OCI-LY1 (cell line): ENCODE results near the gene CACNA1C.

Experiments used
- H2AFZ ChIP-seq: fragments of 200-600 bp; sonication (generic), shearing (Covaris generic); 2 replicates; pipeline ENCODE4 v1.6.0; 2014; ENCODE audit warnings: antibody characterized with exemption, mild to moderate bottlenecking, low read length
- H3F3A ChIP-seq: fragments of 200-600 bp; sonication (generic), shearing (Covaris generic); 2 replicates; pipeline ENCODE4 v1.6.0; 2014; ENCODE audit warnings: mild to moderate bottlenecking, antibody characterized with exemption, low read length, moderate library complexity; ENCODE audit not compliant: insufficient read depth
- H3K27ac ChIP-seq: fragments of 200-600 bp; sonication (generic); 2 replicates; pipeline ENCODE4 v1.5.1; 2014; ENCODE audit warnings: low read length, mixed run types, mild to moderate bottlenecking, low read depth; ENCODE audit not compliant: poor library complexity, severe bottlenecking
- H3K27me3 ChIP-seq: fragments of 200-600 bp; sonication (generic); 2 replicates; pipeline ENCODE4 v1.6.0; 2014; ENCODE audit warnings: antibody characterized with exemption, mild to moderate bottlenecking, low read length, moderate library complexity; ENCODE audit not compliant: insufficient read depth
- H3K36me3 ChIP-seq: fragments of 200-600 bp; sonication (generic); 2 replicates; pipeline ENCODE4 v1.6.1; 2014; ENCODE audit warnings: mild to moderate bottlenecking, antibody characterized with exemption, low read length, moderate library complexity, mixed read lengths; ENCODE audit not compliant: insufficient read depth
- H3K4me1 ChIP-seq: fragments of 200-600 bp; sonication (generic); 2 replicates; pipeline ENCODE4 v1.5.1; 2014; ENCODE audit warnings: mild to moderate bottlenecking, low read length, moderate library complexity; ENCODE audit not compliant: insufficient read depth, severe bottlenecking
- H3K4me2 ChIP-seq: fragments of 200-600 bp; sonication (generic), shearing (Covaris generic); 2 replicates; pipeline ENCODE4 v1.6.1; 2014; ENCODE audit warnings: low read length
- H3K4me3 ChIP-seq: fragments of 200-600 bp; sonication (generic); 2 replicates; pipeline ENCODE4 v1.5.1; 2014; ENCODE audit warnings: low read length, low read depth, mild to moderate bottlenecking, mixed read lengths; ENCODE audit not compliant: poor library complexity, severe bottlenecking
- H3K79me2 ChIP-seq: fragments of 200-600 bp; shearing (Covaris generic); 2 replicates; pipeline ENCODE4 v1.6.1; 2016; ENCODE audit warnings: mixed run types, low read length, mixed read lengths; ENCODE audit not compliant: insufficient read depth
- H3K9ac ChIP-seq: fragments of 200-600 bp; sonication (generic), shearing (Covaris generic); 2 replicates; pipeline ENCODE4 v1.6.1; 2014; ENCODE audit warnings: mild to moderate bottlenecking, low read length, mixed read lengths
- H3K9me2 ChIP-seq: fragments of 200-600 bp; sonication (generic), shearing (Covaris generic); 2 replicates; pipeline ENCODE4 v1.6.1; 2014; ENCODE audit warnings: low read depth, mild to moderate bottlenecking, low read length, mixed read lengths
- H3K9me3 ChIP-seq: fragments of 200-600 bp; shearing (Covaris generic); 2 replicates; pipeline ENCODE4 v1.6.1; 2014; ENCODE audit warnings: low read length, mixed read lengths
- H4K20me1 ChIP-seq: fragments of 200-600 bp; sonication (generic), shearing (Covaris generic); 2 replicates; pipeline ENCODE4 v1.6.0; 2016; ENCODE audit warnings: mild to moderate bottlenecking, low read length; ENCODE audit not compliant: insufficient read depth
- EZH2 ChIP-seq: fragments of 200-600 bp; sonication (generic), shearing (Covaris generic); IDR thresholded peaks from 2 replicates; pipeline ENCODE4 v1.8.0; 2017; ENCODE audit warnings: borderline replicate concordance, mixed run types, mild to moderate bottlenecking, antibody characterized with exemption, low read length, moderate library complexity, mixed read lengths
- TF ChIP-seq, protein P1 (sequence below): fragments of 200-600 bp; sonication (generic), shearing (Covaris generic); IDR thresholded peaks from 2 replicates; pipeline ENCODE4 v1.5.1; 2017; ENCODE audit warnings: mild to moderate bottlenecking, antibody characterized with exemption, low read length, moderate library complexity, mixed read lengths

The CACNA1C gene

GRCh38 chr12:2147335-2147734, 94.5 kb downstream of the CACNA1C start:
- H3K4me3 ChIP-seq = no peak overlapping the region
- no peaks in the 10 kb centered on the region for H3K9me2 ChIP-seq
- H4K20me1 ChIP-seq = no peaks in the 10 kb centered on the region
- H3F3A ChIP-seq = no peaks in the 10 kb centered on the region
- no peak overlapping the region for H3K27ac ChIP-seq
- H3K79me2 ChIP-seq = no peaks in the 10 kb centered on the region
- no peak overlapping the region for H2AFZ ChIP-seq
- H3K27me3 ChIP-seq = peaks cover 37% of the 10 kb centered on the region; the same call in 1 of the 2 replicates
- 0 out of 2 replicates have a peak, but pooled peaks cover 5% of the 10 kb centered on the region for H3K9me3 ChIP-seq
- TF ChIP-seq EZH2 = no peak
- TF ChIP-seq, protein P1, sequence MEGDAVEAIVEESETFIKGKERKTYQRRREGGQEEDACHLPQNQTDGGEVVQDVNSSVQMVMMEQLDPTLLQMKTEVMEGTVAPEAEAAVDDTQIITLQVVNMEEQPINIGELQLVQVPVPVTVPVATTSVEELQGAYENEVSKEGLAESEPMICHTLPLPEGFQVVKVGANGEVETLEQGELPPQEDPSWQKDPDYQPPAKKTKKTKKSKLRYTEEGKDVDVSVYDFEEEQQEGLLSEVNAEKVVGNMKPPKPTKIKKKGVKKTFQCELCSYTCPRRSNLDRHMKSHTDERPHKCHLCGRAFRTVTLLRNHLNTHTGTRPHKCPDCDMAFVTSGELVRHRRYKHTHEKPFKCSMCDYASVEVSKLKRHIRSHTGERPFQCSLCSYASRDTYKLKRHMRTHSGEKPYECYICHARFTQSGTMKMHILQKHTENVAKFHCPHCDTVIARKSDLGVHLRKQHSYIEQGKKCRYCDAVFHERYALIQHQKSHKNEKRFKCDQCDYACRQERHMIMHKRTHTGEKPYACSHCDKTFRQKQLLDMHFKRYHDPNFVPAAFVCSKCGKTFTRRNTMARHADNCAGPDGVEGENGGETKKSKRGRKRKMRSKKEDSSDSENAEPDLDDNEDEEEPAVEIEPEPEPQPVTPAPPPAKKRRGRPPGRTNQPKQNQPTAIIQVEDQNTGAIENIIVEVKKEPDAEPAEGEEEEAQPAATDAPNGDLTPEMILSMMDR = no peak
- H3K36me3 ChIP-seq = no peaks in the 10 kb centered on the region; the same call in 1 of the 2 replicates
- H3K4me2 ChIP-seq = no peak overlapping the region
- H3K9ac ChIP-seq = no peak overlapping the region
- H3K4me1 ChIP-seq = peaks cover 5% of the 10 kb centered on the region

GRCh38 chr12:2149091-2149490, 96.3 kb downstream of the CACNA1C start:
- peaks cover 6% of the 10 kb centered on the region for H3K4me1 ChIP-seq
- H3K9me3 ChIP-seq = 0 out of 2 replicates have a peak, but pooled peaks cover 5% of the 10 kb centered on the region
- H3K4me2 ChIP-seq = no peak overlapping the region
- no peaks in the 10 kb centered on the region for H3K79me2 ChIP-seq
- H2AFZ ChIP-seq = no peak overlapping the region
- TF ChIP-seq EZH2 = no peak
- TF ChIP-seq, protein P1 = no peak
- H3K9me2 ChIP-seq = no peaks in the 10 kb centered on the region
- no peaks in the 10 kb centered on the region for H3F3A ChIP-seq
- H4K20me1 ChIP-seq = no peaks in the 10 kb centered on the region
- H3K27ac ChIP-seq = no peak overlapping the region
- peaks cover 30% of the 10 kb centered on the region; the same call in 1 of the 2 replicates for H3K27me3 ChIP-seq
- no peaks in the 10 kb centered on the region; the same call in 1 of the 2 replicates for H3K36me3 ChIP-seq
- no peak overlapping the region for H3K4me3 ChIP-seq
- H3K9ac ChIP-seq = no peak overlapping the region

DNA sequence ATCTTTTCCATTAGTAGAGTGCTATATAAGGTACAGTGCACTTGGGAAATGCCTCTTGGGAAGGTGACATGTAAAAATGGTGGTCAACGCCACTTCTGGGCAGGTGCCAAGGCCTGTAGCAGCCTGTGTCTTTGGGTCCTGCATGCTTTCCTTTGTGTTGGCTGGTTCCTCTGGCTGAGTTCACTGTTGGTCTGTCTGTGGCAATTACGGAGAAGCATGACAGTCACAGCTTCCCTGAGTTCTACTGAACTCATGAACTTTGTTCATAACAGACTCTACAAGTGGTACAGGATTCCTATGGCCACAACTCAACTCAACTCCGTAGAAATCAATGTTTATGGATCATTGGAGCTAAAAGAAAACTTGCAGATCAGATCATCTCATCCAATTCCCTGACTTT, 98.0 kb downstream of the CACNA1C start:
- no peak for TF ChIP-seq EZH2
- TF ChIP-seq, protein P1 = no peak
- no peaks in the 10 kb centered on the region for H3F3A ChIP-seq
- 0 out of 2 replicates have a peak, but pooled peaks cover 5% of the 10 kb centered on the region for H3K9me3 ChIP-seq
- H3K9ac ChIP-seq = no peak overlapping the region
- H3K27ac ChIP-seq = no peak overlapping the region
- H3K4me1 ChIP-seq = peaks cover 6% of the 10 kb centered on the region
- no peaks in the 10 kb centered on the region; the same call in 1 of the 2 replicates for H3K36me3 ChIP-seq
- H4K20me1 ChIP-seq = no peaks in the 10 kb centered on the region
- peaks cover 23% of the 10 kb centered on the region; the same call in 1 of the 2 replicates for H3K27me3 ChIP-seq
- no peaks in the 10 kb centered on the region for H3K9me2 ChIP-seq
- no peak overlapping the region for H2AFZ ChIP-seq
- no peaks in the 10 kb centered on the region for H3K79me2 ChIP-seq
- H3K4me3 ChIP-seq = no peak overlapping the region
- no peak overlapping the region for H3K4me2 ChIP-seq
